Right lung (tissue), 5 donors: Measurements from ENCODE around the gene PKN1. TPM values are rescaled to one million over a fixed set of nuclear protein-coding genes. Genes with fewer than 3 reads are reported as not detected.
"Not testable (repeated sequence)": the region's sequence is repeated elsewhere in the genome, so short reads cannot be mapped to it uniquely, and the experiment has no call there.

Experiments
- DNase-seq, 2 donors: peaks; one replicate each; pipeline ENCODE4 v3.0.0-alpha.2; 2013
- polyA plus RNA-seq, 5 donors: library from polyadenylated mRNA; unstranded; fragments of 120-200 nt; gene quantifications; one replicate each; pipeline versions ENCODE4 v1.2.1 to v1.2.3, GENCODE V29; 2013; ENCODE audit warnings: inconsistent platforms in 1 of 5, low replicate concordance in 1 of 5; ENCODE audit not compliant: insufficient read length in 5 of 5, insufficient read depth in 1 of 5

Gene PKN1
- polyA plus RNA-seq, 5 donors = 63.9 to 119 (median 83.2) TPM

DNA sequence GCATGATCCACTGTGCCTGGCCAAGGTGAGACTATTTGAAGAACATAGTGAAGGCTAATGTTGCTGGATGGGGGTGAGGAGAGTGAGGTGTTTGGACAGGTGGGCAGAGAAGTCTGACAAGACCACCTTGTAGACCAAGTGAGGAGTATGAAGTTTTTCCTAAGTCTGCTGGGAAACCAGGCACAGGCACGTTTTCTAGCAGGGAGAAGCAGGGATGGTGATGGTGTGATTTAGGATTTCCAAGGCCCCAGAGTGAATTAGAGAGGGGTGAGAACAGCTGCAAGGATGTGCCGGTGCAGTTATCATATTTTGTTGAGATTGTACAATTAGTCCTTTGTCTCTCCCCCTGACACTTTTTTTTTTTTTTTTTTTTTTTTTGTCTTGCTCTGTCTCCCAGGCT lies 5.6 kb upstream of the PKN1 start:
- no peak for DNase-seq

DNA sequence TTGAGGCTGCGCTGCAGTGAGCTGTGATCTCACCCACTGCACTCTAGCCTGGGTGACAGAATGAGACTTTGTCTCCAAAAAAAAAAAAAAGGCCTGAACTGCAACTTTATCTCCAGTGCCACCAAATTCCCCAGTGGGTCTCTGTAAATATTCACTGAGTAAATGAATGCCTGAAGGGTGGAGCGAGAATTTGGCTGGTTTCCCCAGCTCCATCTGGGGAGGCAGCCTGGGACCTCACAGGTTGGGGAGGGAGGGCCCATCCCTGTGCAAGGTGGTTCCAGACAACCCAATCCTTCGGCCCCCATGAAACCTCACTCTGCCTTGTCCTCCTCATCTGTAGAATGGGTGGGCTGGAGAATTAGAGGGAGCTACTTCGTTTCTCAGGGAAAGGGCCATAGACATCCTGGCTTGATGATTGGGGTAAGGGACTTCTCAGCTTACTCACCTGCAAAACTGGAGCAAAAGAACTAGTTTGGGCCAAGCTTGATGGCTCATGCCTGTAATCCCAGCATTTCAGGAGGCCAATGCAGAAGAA lies 4.2 kb upstream of the PKN1 start:
- DNase-seq = no peak

DNA sequence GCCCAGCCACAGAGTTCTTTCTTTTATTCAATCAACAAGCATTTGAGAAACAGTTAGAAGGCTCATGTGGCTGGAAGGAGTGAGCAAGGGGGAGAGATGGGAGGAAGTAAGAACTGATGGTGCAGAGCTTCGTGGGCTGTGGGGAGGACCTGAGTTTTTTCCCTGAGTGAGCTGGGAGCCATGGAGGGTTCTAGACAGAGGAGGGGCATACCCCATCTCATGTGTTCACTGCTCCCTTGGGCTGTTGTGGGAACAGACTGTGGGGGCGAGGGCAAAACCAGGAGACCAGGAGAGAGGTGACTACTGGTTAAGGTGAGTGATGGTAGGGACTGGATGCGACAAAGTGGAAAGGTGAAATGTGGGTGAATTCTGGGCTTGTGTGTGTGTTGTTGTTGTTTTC lies 2.4 kb upstream of the PKN1 start:
- no peak for DNase-seq

DNA sequence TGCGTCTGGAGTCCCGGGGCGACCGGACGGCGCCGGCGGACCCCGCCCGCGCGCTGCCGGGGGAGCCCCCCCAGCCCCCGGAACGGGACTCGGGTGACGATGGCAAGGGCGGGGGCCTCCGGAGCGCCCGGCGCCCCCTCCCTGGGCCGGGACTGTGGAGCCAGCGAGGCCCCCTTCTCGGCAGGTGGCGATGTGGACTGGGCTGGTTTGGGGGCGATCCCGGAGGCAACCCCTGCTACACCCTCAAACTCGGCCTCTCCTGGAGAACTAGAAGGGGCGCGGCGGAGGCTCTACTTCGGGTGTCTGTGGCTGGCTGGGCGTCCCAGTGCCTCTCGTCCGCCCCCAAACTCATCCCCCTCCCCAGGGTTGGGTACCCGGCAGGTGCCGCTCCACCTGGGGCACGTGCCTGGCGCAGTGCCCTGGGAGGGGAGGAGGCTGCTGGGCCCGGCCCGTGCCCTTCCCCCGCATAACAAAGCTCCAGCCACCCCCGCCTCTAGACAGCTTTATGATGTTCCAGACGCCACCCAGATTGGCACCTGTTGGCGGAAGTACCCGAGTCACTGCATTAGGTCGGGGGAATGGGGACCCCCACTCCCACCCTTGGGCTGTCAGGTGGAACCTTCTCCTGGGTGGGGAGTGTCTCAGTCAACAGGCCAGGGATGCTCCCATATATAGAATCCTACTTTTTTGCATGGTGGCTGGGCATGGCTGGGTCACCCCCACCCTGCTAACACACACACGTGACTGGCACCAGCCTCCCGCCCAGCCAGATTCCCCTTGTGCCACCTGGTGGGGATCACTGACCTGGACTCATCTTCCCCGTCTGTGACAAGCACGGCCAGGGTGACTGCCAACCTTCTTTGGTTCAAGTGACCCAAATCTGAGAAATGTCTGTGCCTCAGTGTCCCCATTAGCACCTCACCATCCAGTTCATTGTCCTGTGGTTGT lies 722 bp downstream of the PKN1 start:
- DNase-seq = no peak

DNA sequence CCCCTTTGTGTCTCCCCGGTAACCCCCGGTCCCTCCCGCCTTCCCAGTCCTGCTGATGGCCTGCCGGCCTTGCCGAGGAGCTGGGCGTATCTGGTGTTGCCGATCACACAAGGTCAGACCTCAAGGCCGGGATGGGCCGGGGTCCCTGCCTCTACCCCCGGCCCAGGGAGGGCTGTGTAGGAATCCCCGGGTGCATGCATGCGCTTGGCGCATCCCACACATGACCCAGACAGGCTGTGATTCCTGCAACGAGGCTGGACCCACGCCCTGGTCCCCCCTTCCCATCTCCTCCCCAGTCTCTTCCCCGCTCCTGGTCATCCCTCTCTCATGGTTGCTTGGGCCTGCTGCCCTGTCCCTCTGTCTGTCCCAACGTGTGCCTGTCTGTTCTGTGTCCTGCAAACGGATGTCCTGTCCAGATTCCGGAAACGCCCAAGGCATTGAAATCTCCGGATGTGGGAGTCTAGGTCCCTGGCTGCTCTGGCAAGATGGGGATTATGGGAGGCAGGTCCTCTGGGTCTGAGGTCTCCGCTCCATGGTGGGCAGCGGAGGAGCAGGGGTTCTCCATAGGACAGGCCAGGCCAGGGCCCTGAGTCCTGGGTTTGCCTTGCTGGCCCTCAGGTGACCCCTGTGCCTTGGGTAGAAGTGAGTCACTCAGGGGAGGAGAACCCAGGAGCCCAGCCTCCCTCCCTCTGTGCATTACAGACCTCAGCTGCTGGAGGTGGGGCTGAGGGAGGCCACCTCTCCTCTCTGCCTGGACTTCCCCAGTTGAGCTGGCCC lies 1.6 kb downstream of the PKN1 start:
- no peak for DNase-seq

DNA sequence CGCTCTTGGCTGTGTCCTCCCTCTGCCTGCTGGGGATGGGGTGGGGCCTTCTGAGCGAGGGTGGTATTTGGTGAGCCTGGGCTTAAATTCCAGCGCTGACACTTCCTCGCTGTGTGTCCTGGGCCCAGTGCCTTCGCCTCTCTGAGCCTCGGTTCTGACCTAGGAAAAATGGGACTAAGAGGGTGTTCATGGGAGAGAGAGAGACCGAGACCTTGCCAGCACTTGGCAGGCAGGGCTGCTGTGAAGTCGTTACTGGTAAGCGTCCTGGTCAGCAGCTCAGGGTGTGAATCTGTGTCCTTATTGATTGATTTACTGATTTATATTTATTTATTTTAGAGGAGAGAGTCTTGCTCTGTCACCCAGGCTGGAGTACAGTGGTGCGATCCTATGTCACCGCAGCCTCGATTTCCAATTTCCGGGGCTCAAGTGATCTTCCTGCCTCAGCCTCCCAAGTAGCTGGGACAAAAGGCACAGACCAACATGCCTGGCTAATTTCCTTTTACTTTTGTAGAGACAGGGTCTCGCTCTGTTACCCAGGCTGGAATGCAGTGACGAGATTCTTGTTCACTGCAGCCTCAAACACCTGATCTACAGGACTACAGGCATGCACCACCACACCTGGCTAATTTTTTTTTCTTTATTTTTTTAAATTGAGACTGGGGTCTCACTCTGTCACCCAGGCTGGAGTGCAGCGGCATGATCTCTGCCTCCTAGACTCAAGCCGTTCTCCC lies 2.4 kb downstream of the PKN1 start:
- DNase-seq = no peak

DNA sequence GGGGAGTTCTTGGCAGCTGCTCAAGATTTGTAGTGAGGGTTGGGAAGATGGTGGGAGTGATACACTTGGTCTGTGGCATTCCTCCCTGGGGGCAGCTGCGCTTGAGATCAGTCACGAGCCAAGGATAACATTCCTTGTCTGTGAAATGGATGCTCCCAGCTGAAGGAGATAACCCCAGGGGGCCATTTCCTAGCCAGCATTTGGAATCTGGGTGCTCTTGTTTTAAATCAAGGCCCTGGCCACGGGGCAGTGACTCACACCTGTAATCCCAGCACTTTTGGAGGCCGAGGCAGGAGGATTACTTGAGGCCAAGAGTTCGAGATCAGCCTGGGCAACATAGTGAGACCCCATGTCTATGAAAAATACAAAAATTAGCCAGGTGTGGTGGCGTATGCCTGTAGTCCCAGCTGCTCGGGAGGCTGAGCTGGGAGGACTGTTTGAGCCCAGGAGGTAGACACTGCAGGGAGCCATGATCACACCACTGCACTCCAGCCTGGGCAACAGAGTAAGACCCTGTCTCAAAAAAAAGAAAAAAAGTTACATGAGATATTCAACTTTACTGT lies 4.6 kb downstream of the PKN1 start:
- DNase-seq = no peak

DNA sequence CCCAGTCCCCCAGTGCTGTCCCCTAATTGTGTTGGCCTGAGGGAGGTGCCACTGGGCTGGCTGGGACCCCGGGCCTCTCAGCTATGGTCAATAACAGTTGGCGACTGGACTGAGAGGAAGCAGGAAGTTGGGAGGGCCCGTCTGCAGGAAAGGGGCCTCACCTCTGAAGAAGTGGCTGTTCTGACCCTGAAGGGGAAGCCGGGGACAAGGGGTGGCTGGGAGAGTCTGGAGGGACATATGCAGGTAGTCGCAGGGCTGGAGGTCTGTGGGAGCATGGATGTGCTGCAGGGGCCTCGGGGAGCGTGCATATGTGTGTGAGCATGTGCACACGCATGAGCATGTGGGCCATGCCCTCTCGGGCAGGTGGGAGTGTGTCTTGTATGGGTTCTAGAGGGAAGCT lies 5.9 kb downstream of the PKN1 start:
- DNase-seq = no peak

DNA sequence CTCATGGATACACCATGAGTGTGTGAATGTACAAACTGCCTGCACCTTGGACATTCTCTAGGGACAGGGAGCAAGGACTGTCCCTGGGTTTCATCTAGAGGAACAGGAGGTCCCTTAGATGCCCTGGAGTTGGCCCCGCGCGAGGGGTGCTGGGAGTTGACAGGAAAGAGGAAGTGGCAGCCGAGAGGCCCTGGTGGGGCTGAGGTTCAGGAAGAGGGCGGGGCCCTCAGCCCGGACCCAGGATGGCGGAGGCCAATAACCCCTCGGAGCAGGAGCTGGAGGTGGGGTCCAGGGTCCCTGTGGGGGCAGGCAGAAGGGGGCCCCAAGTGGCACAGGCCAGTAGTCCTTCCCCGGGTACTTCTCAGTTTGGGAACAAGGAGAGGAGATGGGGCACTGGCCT lies 6.9 kb downstream of the PKN1 start:
- DNase-seq = no peak

DNA sequence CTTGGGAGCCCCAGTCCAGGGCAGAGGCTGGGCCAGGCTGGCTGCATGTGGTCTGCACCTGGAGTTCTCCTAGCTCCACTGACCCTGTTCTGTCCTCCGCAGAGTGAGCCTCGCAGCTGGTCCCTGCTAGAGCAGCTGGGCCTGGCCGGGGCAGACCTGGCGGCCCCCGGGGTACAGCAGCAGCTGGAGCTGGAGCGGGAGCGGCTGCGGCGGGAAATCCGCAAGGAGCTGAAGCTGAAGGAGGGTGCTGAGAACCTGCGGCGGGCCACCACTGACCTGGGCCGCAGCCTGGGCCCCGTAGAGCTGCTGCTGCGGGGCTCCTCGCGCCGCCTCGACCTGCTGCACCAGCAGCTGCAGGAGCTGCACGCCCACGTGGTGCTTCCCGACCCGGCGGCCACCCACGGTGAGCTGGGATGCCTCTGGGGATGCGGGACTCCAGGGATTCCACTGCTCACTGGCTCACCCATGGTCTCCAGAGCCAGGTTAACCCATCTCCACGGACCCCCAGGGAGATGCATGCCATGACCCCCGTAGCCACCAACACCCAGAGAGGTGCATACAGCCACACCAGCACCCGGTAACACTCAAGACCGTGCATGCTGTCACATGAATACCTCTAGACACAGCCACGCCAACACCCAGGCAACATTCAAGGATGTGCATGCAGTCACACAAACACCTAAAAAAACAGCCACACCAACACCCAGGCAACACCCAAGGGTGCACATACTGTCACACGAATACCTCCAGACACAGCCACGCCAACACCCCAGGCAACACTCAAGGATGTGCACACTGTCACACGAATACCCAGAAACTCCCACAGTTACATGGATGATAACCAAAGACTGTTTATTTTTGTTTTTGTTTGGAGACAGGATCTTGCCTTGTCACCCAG lies 8.2 kb downstream of the PKN1 start:
- no peak for DNase-seq

DNA sequence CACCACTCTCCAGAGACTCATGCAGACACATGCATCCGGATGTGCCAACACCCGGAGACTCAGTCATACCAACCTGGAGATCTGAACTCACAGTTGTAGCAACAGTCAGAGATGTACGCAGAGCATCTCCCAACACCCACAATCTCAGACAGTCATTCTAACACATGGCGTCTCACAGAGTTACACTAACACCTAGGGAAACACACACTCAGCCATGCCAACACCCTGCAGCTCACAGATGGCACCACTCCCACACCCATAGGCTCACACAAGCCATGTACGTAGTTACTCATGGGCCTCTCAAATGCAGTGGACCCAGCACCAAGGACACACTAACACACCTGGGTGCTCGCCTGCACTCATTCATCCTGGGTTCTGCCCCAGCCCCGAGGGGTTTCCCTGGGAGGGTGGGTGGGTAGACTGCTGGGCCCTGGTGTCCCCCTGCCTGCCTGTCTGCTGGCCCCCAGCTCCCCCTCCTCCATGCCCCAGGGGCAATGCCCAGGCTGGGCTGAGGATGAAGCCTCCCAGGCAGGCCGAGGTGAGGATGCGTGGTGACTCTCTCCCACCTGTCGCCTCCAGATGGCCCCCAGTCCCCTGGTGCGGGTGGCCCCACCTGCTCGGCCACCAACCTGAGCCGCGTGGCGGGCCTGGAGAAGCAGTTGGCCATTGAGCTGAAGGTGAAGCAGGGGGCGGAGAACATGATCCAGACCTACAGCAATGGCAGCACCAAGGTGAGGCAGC lies 10.0 kb downstream of the PKN1 start:
- no peak for DNase-seq

DNA sequence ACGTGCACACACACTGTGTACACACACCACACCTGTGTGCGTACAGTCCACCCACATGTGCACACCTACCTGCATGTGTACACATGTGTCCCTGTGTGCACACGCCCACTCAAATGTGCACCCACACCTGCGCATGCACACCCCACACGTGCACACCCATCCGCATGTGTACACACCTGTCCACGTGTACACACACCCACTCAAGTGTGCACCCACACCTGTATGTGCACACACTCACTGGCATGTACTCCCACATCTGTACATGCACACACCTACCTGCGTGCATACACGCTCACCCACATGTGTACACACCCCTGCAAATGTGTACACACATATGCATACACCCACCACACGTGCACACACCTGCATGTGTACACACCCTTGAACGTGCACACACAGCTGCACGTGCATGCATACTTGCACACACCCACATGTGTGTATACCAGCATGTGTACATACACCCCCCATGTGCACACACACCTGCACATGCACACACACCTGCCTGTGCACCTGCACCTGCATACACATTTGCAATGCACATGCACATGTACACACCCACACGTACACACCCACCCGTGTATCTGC lies 10.6 kb downstream of the PKN1 start:
- DNase-seq = no peak

DNA sequence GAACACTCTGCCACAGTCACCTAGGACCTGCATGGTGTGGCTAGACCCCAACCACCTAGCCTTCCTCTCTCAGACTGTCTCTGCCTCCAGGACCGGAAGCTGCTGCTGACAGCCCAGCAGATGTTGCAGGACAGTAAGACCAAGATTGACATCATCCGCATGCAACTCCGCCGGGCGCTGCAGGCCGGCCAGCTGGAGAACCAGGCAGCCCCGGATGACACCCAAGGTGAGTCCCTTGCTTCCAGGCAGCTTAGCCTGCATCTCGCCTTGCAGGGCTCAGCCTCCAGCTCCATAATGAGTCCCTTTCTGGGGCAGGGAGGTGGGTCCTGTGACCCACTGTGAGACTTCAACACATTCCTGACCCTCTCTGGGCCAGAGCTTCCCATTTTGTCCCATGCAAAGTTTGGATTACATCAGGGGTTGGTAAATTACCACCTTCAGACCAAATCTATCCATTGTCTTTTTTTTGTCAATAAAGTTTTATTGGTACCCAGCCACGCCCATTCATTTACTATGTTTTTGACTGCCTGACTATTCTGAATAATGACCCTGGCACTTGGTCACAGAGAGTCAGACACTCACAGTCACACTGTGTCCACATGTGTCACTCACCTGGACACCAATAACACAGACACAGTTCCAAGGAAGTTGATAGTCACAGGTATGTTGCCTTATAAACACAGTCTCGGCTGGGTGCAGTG lies 13.4 kb downstream of the PKN1 start:
- DNase-seq = no peak

DNA sequence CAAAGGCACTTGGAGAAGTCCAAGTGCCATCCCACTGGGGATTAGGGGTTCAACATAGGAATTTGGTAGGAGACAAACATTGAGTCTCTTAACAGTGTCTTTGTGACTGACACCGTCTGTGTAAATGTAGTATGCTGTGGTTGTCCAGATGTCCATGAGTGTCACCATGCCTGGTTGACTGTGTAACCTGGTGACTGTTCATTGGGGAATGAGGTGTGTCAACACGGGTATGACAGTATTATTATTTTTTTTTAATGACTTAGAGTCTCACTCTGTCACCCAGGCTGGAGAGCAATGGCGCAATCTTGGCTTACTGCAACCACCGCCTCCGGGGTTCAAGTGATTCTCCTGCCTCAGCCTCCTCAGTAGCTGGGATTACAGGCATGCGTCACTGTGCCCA lies 16.2 kb downstream of the PKN1 start:
- no peak for DNase-seq

DNA sequence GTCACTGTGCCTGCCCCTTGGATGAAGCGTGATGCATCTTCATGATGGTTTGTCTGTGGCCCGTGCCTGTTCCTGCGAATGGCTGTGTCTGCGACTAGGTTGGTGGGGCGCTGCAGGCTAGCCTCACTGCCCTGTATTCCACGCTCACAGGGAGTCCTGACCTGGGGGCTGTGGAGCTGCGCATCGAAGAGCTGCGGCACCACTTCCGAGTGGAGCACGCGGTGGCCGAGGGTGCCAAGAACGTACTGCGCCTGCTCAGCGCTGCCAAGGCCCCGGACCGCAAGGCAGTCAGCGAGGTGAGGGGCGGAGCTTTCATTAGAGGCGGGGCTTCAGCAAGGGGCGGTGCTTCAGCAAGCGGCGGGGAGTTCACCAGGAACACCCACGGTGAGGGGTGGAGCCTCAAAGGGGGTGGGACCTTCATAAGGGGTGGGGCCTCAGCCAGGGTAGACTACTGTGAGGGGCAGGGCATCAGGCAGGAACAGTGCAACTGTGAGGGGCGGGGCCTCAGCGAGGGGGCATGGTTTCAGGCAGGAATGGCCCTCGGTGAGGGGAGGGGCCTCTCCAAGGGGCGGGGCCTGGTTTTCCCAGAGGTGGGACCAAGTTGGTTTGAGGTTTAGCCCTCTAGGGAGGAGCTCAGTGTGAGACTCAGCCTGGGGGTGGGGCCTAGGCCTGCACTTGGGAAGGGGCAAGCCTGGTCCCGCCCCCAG lies 17.2 kb downstream of the PKN1 start:
- DNase-seq = no peak

DNA sequence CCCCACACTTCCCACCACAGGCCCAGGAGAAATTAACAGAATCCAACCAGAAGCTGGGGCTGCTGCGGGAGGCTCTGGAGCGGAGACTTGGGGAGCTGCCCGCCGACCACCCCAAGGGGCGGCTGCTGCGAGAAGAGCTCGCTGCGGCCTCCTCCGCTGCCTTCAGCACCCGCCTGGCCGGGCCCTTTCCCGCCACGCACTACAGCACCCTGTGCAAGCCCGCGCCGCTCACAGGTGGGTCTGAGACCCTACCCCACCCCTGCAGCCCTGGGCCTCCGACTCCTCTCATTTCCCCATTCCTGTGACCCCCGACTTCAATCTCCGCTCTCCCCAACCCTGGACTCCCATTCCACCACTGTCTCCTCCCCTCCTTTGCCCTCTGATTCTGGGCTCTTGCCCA lies 17.8 kb downstream of the PKN1 start:
- DNase-seq = no peak

DNA sequence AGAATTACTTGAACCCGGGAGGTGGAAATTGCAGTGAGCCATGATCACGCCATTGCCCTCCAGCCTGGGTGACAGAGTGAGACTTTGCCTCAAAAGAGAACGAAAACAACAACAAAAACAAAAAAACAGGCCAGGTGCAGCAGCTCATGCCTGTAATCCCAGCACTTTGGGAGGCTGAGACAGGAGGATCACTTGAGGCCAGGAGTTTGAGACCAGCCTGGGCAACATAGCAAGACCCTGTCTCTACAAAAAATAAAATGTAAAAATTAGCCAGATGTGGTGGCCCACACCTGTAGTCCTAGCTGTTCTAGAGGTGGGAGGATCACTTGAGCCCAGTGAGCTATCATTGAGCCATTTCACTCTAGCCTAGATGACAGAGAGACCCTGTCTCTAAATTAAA lies 19.2 kb downstream of the PKN1 start:
- DNase-seq = not testable (repeated sequence)

DNA sequence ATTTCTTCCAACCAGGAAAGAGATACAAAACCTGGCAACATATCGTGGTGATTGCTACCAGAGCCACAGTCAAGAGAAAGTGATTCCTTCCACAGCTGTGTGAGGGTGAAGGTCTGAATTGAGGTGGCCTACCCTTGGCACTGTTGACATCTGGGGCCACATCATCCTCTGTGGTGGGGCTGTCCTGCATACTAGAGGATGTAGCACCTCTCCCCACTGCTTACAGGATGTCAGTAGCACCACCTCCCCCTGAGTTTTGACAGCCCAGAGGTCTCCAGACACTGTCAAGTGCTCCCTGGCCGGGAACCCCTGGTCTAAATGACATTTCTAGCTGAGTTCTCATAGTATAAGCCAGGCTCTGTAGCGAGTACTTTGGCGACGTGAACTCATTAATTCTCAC lies 26.6 kb downstream of the PKN1 start:
- no peak for DNase-seq
